Measurements from ENCODE around the gene CAMSAP2.

- TF ChIP-seq ZBTB21 (CRISPR knock-in tag; IDR thresholded peaks at IDR 0.05; ENCODE audit: borderline replicate concordance), result no peak
- no peak for TF ChIP-seq CTCF (IDR thresholded peaks at IDR 0.05)
- TF ChIP-seq, protein P1, sequence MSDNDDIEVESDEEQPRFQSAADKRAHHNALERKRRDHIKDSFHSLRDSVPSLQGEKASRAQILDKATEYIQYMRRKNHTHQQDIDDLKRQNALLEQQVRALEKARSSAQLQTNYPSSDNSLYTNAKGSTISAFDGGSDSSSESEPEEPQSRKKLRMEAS (CRISPR knock-in tag; IDR thresholded peaks at IDR 0.05), result no peak
- TF ChIP-seq, protein P2, sequence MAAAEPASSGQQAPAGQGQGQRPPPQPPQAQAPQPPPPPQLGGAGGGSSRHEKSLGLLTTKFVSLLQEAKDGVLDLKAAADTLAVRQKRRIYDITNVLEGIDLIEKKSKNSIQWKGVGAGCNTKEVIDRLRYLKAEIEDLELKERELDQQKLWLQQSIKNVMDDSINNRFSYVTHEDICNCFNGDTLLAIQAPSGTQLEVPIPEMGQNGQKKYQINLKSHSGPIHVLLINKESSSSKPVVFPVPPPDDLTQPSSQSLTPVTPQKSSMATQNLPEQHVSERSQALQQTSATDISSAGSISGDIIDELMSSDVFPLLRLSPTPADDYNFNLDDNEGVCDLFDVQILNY (CRISPR knock-in tag; IDR thresholded peaks at IDR 0.05), result no peak
- no peak for TF ChIP-seq ZNF263 (CRISPR knock-in tag; IDR thresholded peaks at IDR 0.05; ENCODE audit: low read depth)
- TF ChIP-seq, protein P3, sequence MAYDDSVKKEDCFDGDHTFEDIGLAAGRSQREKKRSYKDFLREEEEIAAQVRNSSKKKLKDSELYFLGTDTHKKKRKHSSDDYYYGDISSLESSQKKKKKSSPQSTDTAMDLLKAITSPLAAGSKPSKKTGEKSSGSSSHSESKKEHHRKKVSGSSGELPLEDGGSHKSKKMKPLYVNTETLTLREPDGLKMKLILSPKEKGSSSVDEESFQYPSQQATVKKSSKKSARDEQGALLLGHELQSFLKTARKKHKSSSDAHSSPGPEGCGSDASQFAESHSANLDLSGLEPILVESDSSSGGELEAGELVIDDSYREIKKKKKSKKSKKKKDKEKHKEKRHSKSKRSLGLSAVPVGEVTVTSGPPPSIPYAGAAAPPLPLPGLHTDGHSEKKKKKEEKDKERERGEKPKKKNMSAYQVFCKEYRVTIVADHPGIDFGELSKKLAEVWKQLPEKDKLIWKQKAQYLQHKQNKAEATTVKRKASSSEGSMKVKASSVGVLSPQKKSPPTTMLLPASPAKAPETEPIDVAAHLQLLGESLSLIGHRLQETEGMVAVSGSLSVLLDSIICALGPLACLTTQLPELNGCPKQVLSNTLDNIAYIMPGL (CRISPR knock-in tag; IDR thresholded peaks at IDR 0.05), result no peak
- TF ChIP-seq ZNF532 (CRISPR knock-in tag; IDR thresholded peaks at IDR 0.05; ENCODE audit: borderline replicate concordance), result no peak
- TF ChIP-seq GABPB1 (CRISPR knock-in tag; IDR thresholded peaks at IDR 0.05), result no peak
- no peak for TF ChIP-seq FOXJ3 (CRISPR knock-in tag; IDR thresholded peaks at IDR 0.05; ENCODE audit: borderline replicate concordance)
Measured at GRCh38 chr1:200706111-200706814, 32.4 kb upstream of the CAMSAP2 start.
